ENCODE measurements around the gene MTPN. TPM values are rescaled to one million over a fixed set of nuclear protein-coding genes. Genes with fewer than 3 reads are reported as not detected.

The MTPN gene
- total RNA-seq, 1 donor from 2014 or later, result 142 TPM

DNA sequence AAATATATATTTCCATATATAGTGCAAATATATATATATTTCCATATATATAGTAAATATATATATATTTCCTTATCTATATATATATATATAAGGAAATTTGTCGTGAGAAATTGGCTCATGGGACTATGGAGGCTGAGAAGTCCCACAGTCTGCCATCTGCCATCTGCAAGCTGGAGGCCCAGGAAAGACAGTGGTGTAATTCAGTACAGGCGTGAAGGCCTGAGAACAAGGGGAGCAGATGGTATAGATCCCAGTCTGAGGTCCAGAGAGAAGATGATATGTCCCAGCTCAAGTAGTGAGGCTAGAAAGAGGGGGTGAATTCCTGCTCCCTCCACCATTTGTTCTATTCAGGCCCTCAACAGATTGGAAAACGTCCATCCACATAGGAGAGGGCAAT is 78.9 kb downstream of the MTPN start:
- Mint-ChIP-seq H3K36me3 (ENCODE audit: low read depth) (no peaks in the 10 kb centered on the region), H3K4me3 (ENCODE audit: unreplicated experiment) (no peak overlapping the region), H3K4me1 (ENCODE audit: low read depth) (no peaks in the 10 kb centered on the region), H3K27me3 (ENCODE audit: low read depth) (no peaks in the 10 kb centered on the region), H3K27ac (ENCODE audit: unreplicated experiment) (no peak overlapping the region), H3K9me3 (ENCODE audit: low read depth) (no peaks in the 10 kb centered on the region)
- no peak for DNase-seq (ENCODE audit: low spot score)
- TF ChIP-seq, protein P1, sequence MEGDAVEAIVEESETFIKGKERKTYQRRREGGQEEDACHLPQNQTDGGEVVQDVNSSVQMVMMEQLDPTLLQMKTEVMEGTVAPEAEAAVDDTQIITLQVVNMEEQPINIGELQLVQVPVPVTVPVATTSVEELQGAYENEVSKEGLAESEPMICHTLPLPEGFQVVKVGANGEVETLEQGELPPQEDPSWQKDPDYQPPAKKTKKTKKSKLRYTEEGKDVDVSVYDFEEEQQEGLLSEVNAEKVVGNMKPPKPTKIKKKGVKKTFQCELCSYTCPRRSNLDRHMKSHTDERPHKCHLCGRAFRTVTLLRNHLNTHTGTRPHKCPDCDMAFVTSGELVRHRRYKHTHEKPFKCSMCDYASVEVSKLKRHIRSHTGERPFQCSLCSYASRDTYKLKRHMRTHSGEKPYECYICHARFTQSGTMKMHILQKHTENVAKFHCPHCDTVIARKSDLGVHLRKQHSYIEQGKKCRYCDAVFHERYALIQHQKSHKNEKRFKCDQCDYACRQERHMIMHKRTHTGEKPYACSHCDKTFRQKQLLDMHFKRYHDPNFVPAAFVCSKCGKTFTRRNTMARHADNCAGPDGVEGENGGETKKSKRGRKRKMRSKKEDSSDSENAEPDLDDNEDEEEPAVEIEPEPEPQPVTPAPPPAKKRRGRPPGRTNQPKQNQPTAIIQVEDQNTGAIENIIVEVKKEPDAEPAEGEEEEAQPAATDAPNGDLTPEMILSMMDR (IDR thresholded peaks at IDR 0.05), result no peak

DNA sequence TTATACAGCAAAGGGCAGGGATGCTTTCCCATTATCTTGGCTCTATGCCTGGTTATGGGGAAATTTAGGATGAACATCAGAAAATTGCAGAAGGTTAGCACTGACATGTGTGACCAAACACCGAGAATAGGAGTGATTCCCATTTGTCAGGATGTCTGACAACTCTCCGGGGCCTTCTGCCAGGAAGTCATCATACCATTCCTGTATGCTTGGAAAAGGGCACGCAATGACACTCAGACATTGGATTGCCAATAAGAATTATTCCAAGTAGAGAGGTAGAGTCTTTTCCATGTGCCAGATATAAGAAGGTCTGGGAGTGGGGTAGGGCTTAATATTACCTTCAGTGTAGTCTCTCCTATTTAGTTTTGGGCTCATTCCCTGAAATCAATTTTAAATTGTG is 82.3 kb downstream of the MTPN start:
- Mint-ChIP-seq H3K9me3 (ENCODE audit: low read depth) (no peaks in the 10 kb centered on the region), H3K27ac (ENCODE audit: unreplicated experiment) (no peak overlapping the region), H3K36me3 (ENCODE audit: low read depth) (no peaks in the 10 kb centered on the region), H3K4me1 (ENCODE audit: low read depth) (no peaks in the 10 kb centered on the region), H3K27me3 (ENCODE audit: low read depth) (no peaks in the 10 kb centered on the region), H3K4me3 (ENCODE audit: unreplicated experiment) (no peak overlapping the region)
- DNase-seq (ENCODE audit: low spot score), result no peak
- TF ChIP-seq, protein P1 (IDR thresholded peaks at IDR 0.05), result no peak

DNA sequence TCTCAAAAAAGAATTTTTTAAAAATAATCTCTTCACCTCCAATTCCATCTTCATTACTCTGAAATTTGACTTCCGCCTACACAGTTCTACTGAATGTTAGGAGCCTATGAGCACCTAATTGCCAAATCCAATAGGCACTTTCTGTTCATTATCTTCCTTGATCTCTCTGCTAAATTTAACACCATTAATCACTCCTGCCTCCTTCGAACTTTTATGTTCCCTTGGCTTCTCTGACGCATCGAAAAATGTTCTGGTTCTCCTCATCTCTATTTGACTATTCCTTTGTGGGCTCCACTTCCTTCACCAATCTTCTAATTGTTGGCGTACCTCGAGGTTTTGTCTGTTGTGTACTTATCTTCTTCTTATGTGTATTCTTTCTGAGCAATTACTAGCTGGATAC is 87.3 kb downstream of the MTPN start:
- H3K27me3 Mint-ChIP-seq (ENCODE audit: low read depth), result no peaks in the 10 kb centered on the region
- no peak for DNase-seq (ENCODE audit: low spot score)
- no peaks in the 10 kb centered on the region for H3K36me3 Mint-ChIP-seq (ENCODE audit: low read depth)
- peaks cover 6% of the 10 kb centered on the region for H3K9me3 Mint-ChIP-seq (ENCODE audit: low read depth)
- TF ChIP-seq, protein P1 (IDR thresholded peaks at IDR 0.05), result no peak
- H3K4me3 Mint-ChIP-seq (ENCODE audit: unreplicated experiment), result no peak overlapping the region
- H3K27ac Mint-ChIP-seq (ENCODE audit: unreplicated experiment), result no peak overlapping the region
- no peaks in the 10 kb centered on the region for H3K4me1 Mint-ChIP-seq (ENCODE audit: low read depth)

DNA sequence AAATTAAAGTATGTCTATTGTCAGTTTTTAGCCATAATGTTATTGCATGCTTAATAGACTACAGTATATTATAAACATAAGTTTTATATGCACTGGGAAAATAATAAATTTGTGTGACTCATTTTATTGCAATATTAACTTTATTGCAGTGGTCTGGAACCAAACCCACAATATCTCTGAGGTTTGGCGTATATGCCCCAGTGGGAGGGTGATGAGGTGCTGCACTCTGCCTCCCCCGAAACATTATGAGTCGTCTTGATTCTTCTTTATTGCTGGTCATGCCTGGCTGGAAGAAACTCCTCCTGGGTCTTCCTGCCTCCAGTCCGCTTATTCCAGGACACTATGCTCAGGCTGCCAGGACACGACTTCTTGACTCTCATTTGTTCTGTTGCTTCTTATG is 88.4 kb downstream of the MTPN start:
- no peak for DNase-seq (ENCODE audit: low spot score)
- TF ChIP-seq, protein P1 (IDR thresholded peaks at IDR 0.05), result no peak
- no peak overlapping the region for H3K27ac Mint-ChIP-seq (ENCODE audit: unreplicated experiment)
- H3K36me3 Mint-ChIP-seq (ENCODE audit: low read depth), result no peaks in the 10 kb centered on the region
- H3K27me3 Mint-ChIP-seq (ENCODE audit: low read depth), result no peaks in the 10 kb centered on the region
- H3K4me1 Mint-ChIP-seq (ENCODE audit: low read depth), result no peaks in the 10 kb centered on the region
- H3K9me3 Mint-ChIP-seq (ENCODE audit: low read depth), result peaks cover 6% of the 10 kb centered on the region
- H3K4me3 Mint-ChIP-seq (ENCODE audit: unreplicated experiment), result no peak overlapping the region

DNA sequence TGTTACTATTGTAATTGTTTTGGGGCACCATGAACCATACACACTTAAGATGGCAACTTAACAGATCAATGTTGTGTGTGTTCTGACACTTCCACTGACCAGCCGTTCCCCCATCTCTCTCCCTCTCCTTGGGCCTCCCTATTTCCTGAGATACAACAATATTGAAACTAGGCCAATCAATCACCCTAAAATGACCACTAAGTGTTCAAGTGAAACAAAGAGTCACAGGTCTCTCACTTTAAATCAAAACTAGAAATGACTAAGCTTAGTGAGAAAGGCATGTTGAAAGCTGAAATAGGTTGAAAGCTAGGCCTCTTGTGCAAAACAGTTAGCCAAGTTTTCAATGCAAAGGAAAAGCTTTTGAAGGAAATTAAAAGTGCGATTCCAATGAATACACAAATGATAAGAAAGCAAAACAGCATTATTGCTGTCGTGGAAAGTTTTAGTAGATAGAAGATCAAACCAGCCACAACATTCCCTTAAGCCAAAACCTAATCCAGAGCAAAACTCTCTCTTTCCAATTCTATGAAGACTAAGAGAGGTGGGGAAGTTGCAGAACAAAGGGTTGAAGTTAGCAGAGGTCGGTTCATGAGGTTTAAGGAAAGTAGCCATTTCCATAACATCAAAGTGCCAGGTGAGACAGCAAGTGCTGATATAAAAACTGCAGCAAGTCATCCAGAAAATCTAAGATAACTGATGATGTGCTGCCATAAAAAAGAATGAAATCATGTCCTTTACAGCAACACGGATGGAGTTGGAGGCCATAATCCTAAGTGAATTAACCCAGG is 90.6 kb downstream of the MTPN start:
- Mint-ChIP-seq H3K27ac (ENCODE audit: unreplicated experiment) (no peak overlapping the region), H3K4me3 (ENCODE audit: unreplicated experiment) (no peak overlapping the region), H3K36me3 (ENCODE audit: low read depth) (no peaks in the 10 kb centered on the region), H3K9me3 (ENCODE audit: low read depth) (peaks cover 6% of the 10 kb centered on the region), H3K27me3 (ENCODE audit: low read depth) (no peaks in the 10 kb centered on the region), H3K4me1 (ENCODE audit: low read depth) (no peaks in the 10 kb centered on the region)
- no peak for DNase-seq (ENCODE audit: low spot score)
- TF ChIP-seq, protein P1 (IDR thresholded peaks at IDR 0.05), result no peak

Measured in chondrocyte (in vitro differentiated cells).